Trophoblast cell (in vitro differentiated cells and primary cell): ENCODE data around the gene ANKRD6.

Source experiments
- DNase-seq, 2 donors: peaks; one replicate each; pipeline ENCODE4 v3.0.0-alpha.2; 2016
- H2AFZ ChIP-seq: 2 replicates; pipeline ENCODE4 v1.6.1; 2013; ENCODE audit warnings: low read length, moderate library complexity, mild to moderate bottlenecking; ENCODE audit not compliant: insufficient read depth, poor library complexity
- H2AK5ac ChIP-seq: 2 replicates; pipeline ENCODE4 v1.6.1; 2013; ENCODE audit warnings: mild to moderate bottlenecking, low read length
- H2BK120ac ChIP-seq: 2 replicates; pipeline ENCODE4 v1.6.1; 2013; ENCODE audit warnings: low read length, mild to moderate bottlenecking, moderate library complexity; ENCODE audit not compliant: insufficient read depth, poor library complexity
- H2BK12ac ChIP-seq: 2 replicates; pipeline ENCODE4 v1.6.1; 2013; ENCODE audit warnings: mild to moderate bottlenecking, low read length, moderate library complexity
- H2BK5ac ChIP-seq: 2 replicates; pipeline ENCODE4 v1.6.1; 2013; ENCODE audit warnings: low read length, low read depth, moderate library complexity, mild to moderate bottlenecking; ENCODE audit not compliant: poor library complexity
- H3K14ac ChIP-seq: 2 replicates; pipeline ENCODE4 v1.6.1; 2013; ENCODE audit warnings: mild to moderate bottlenecking, low read length
- H3K18ac ChIP-seq: 2 replicates; pipeline ENCODE4 v1.6.1; 2013; ENCODE audit warnings: mild to moderate bottlenecking, low read length
- H3K23ac ChIP-seq: 2 replicates; pipeline ENCODE4 v1.6.1; 2013; ENCODE audit warnings: low read length
- H3K27ac ChIP-seq: 2 replicates; pipeline ENCODE4 v1.5.1; 2013; ENCODE audit warnings: low read depth, mild to moderate bottlenecking, inconsistent platforms, low read length, moderate library complexity
- H3K27me3 ChIP-seq: 2 replicates; pipeline ENCODE4 v1.6.1; 2013; ENCODE audit warnings: inconsistent platforms, mild to moderate bottlenecking, low read length, moderate library complexity; ENCODE audit not compliant: insufficient read depth
- H3K36me3 ChIP-seq, 2 experiments: 1 replicate in 1 of 2; 2 replicates in 1 of 2; pipeline ENCODE4 v1.6.1; 2013; ENCODE audit warnings: low read length in 2 of 2, mild to moderate bottlenecking in 2 of 2, moderate library complexity in 1 of 2; ENCODE audit not compliant: insufficient read depth in 2 of 2, control insufficient read depth in 1 of 2
- H3K4ac ChIP-seq: 2 replicates; pipeline ENCODE4 v1.6.1; 2013; ENCODE audit warnings: low read depth, mild to moderate bottlenecking, low read length, moderate library complexity
- H3K4me1 ChIP-seq, 2 experiments: 1 replicate in 1 of 2; 2 replicates in 1 of 2; pipeline ENCODE4 v1.6.1; 2013; ENCODE audit warnings: low read length in 2 of 2, mild to moderate bottlenecking in 2 of 2, moderate library complexity in 1 of 2; ENCODE audit not compliant: insufficient read depth in 2 of 2, control insufficient read depth in 1 of 2
- H3K4me2 ChIP-seq: 2 replicates; pipeline ENCODE4 v1.6.1; 2013; ENCODE audit warnings: inconsistent platforms, mild to moderate bottlenecking, low read length, moderate library complexity
- H3K4me3 ChIP-seq: 2 replicates; pipeline ENCODE4 v1.5.1; 2013; ENCODE audit warnings: mild to moderate bottlenecking, low read depth, low read length, inconsistent platforms
- H3K79me1 ChIP-seq: one replicate; pipeline ENCODE4 v1.6.1; 2013; ENCODE audit warnings: low read length
- H3K79me2 ChIP-seq: 2 replicates; pipeline ENCODE4 v1.6.1; 2013; ENCODE audit warnings: low read length, mild to moderate bottlenecking; ENCODE audit not compliant: control insufficient read depth, insufficient read depth, poor library complexity
- H3K9ac ChIP-seq: 2 replicates; pipeline ENCODE4 v1.6.1; 2013; ENCODE audit warnings: mild to moderate bottlenecking, low read length
- H3K9me3 ChIP-seq: 2 replicates; pipeline ENCODE4 v1.6.1; 2013; ENCODE audit warnings: low read depth, mild to moderate bottlenecking, control low read depth, inconsistent platforms, low read length; ENCODE audit not compliant: insufficient read depth
- H4K12ac ChIP-seq: 2 replicates; pipeline ENCODE4 v1.6.1; 2013; ENCODE audit warnings: low read depth, mild to moderate bottlenecking, low read length, moderate library complexity
- H4K8ac ChIP-seq: 2 replicates; pipeline ENCODE4 v1.6.1; 2013; ENCODE audit warnings: low read depth, mild to moderate bottlenecking, low read length, moderate library complexity
- H4K91ac ChIP-seq: one replicate; pipeline ENCODE4 v1.6.1; 2013; ENCODE audit warnings: low read depth, mild to moderate bottlenecking, low read length, moderate library complexity
- WGBS: extraction: QIAGEN DNeasy Blood & Tissue Kit; methylation state at CpG from one replicate; pipeline ENCODE4 v1.1.7; 2013; ENCODE audit warnings: missing lambda C conversion rate; ENCODE audit not compliant: insufficient read length, insufficient coverage; ENCODE audit errors: extremely low coverage; 5-methylcytosine and 5-hydroxymethylcytosine counted together

ANKRD6 gene

GRCh38 chr6:89642956-89643355 lies 210.0 kb downstream of the ANKRD6 start:
- no peak overlapping the region for H3K18ac ChIP-seq
- no peak overlapping the region for H2AFZ ChIP-seq
- H3K4me3 ChIP-seq = no peak overlapping the region
- no peak overlapping the region for H4K8ac ChIP-seq
- no peak overlapping the region for H3K9ac ChIP-seq
- H4K91ac ChIP-seq = no peak overlapping the region
- no peak overlapping the region for H3K14ac ChIP-seq
- DNase-seq = no peak
- no peak overlapping the region for H3K4me2 ChIP-seq
- H3K4ac ChIP-seq = no peak overlapping the region
- H3K4me1 ChIP-seq = no peaks in the 10 kb centered on the region
- H3K79me2 ChIP-seq = no peaks in the 10 kb centered on the region
- no peak overlapping the region for H4K12ac ChIP-seq
- H2BK12ac ChIP-seq = no peak overlapping the region
- no peak overlapping the region for H2AK5ac ChIP-seq
- no peak overlapping the region for H3K23ac ChIP-seq
- H3K27ac ChIP-seq = no peak overlapping the region
- peaks cover 10 to 21% of the 10 kb centered on the region in 2 experiments for H3K36me3 ChIP-seq
- H3K79me1 ChIP-seq = peaks cover 6% of the 10 kb centered on the region
- no CpG with 5 or more reads among the region's 3 CpGs for WGBS
- H3K27me3 ChIP-seq = no peaks in the 10 kb centered on the region
- H2BK5ac ChIP-seq = no peak overlapping the region
- H3K9me3 ChIP-seq = no peaks in the 10 kb centered on the region
- no peak overlapping the region for H2BK120ac ChIP-seq

- H4K8ac ChIP-seq = no peak overlapping the region
- H2AFZ ChIP-seq = no peak overlapping the region
- no peak overlapping the region for H3K14ac ChIP-seq
- no peak overlapping the region for H2BK120ac ChIP-seq
- H4K91ac ChIP-seq = no peak overlapping the region
- H3K9me3 ChIP-seq = no peaks in the 10 kb centered on the region
- no peak overlapping the region for H3K23ac ChIP-seq
- H2BK5ac ChIP-seq = no peak overlapping the region
- WGBS = no CpG with 5 or more reads among the region's 3 CpGs
- H3K4me1 ChIP-seq = no peaks in the 10 kb centered on the region
- H3K18ac ChIP-seq = no peak overlapping the region
- H3K27ac ChIP-seq = no peak overlapping the region
- no peaks in the 10 kb centered on the region for H3K27me3 ChIP-seq
- no peak overlapping the region for H4K12ac ChIP-seq
- no peak overlapping the region for H2AK5ac ChIP-seq
- no peak overlapping the region for H3K4me3 ChIP-seq
- H3K4ac ChIP-seq = no peak overlapping the region
- H3K4me2 ChIP-seq = no peak overlapping the region
- no peak overlapping the region for H3K9ac ChIP-seq
- H2BK12ac ChIP-seq = no peak overlapping the region
- peaks cover 10 to 21% of the 10 kb centered on the region in 2 experiments for H3K36me3 ChIP-seq
- DNase-seq = no peak
- H3K79me1 ChIP-seq = peaks cover 2% of the 10 kb centered on the region
- H3K79me2 ChIP-seq = no peaks in the 10 kb centered on the region
Observed at GRCh38 chr6:89643406-89643805, 210.5 kb downstream of the ANKRD6 start.

GRCh38 chr6:89644864-89645263 lies 211.9 kb downstream of the ANKRD6 start:
- Histone ChIP-seq H3K27me3 (no peaks in the 10 kb centered on the region), H3K4me3 (no peak overlapping the region), H2AFZ (no peak overlapping the region), H3K4ac (no peak overlapping the region), H3K79me1 (no peaks in the 10 kb centered on the region), H3K9ac (no peak overlapping the region), H4K91ac (no peak overlapping the region), H4K12ac (no peak overlapping the region), H3K9me3 (no peaks in the 10 kb centered on the region), H3K79me2 (no peaks in the 10 kb centered on the region), H3K4me2 (no peak overlapping the region), H2BK12ac (no peak overlapping the region), H3K18ac (no peak overlapping the region), H4K8ac (no peak overlapping the region), H3K23ac (no peak overlapping the region), H2BK5ac (no peak overlapping the region), H3K36me3 (peaks cover 10 to 21% of the 10 kb centered on the region in 2 experiments), H3K4me1 (no peaks in the 10 kb centered on the region), H3K27ac (no peak overlapping the region), H2AK5ac (no peak overlapping the region), H3K14ac (no peak overlapping the region), H2BK120ac (no peak overlapping the region)
- peak; percentile 37 to 69 for DNase-seq
- WGBS = no CpG with 5 or more reads among the region's 4 CpGs

DNA sequence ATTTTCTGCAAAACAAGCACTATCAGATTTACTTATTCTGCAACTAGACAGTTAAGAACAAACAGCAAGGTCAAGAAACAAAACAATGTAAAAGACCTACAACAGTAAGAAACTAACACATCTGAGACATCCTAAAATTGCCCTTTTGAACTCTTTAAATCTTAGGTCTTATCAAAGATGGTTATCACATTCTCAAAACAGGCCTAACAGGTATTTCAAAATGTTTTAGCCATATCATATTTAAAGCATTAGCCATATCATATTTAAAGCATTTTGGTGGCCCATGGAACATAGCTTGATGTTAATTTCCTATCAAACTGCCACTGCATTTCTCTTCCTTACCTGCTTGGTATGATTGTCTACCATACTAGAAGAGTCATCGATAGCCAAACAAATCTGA lies 216.7 kb downstream of the ANKRD6 start:
- Histone ChIP-seq H3K4ac (no peak overlapping the region), H4K8ac (no peak overlapping the region)
- WGBS = no CpG with 5 or more reads among the region's 1 CpG

More for the DNA sequence above, 216.7 kb downstream of the ANKRD6 start:
- Histone ChIP-seq H4K12ac (no peak overlapping the region), H3K23ac (no peak overlapping the region), H2AFZ (no peak overlapping the region), H3K18ac (no peak overlapping the region), H3K36me3 (peaks cover 8 to 23% of the 10 kb centered on the region in 2 experiments), H2BK5ac (no peak overlapping the region), H3K27me3 (no peaks in the 10 kb centered on the region), H3K79me2 (no peaks in the 10 kb centered on the region), H2AK5ac (no peak overlapping the region), H3K9ac (no peak overlapping the region), H2BK120ac (no peak overlapping the region), H3K9me3 (no peaks in the 10 kb centered on the region), H3K4me3 (no peak overlapping the region), H3K79me1 (no peaks in the 10 kb centered on the region), H2BK12ac (no peak overlapping the region), H3K4me1 (no peaks in the 10 kb centered on the region), H4K91ac (no peak overlapping the region), H3K4me2 (no peak overlapping the region), H3K14ac (no peak overlapping the region), H3K27ac (no peak overlapping the region)
- DNase-seq = peak; percentile 52 to 96
